HL-60/S4 treated with retinoic acid at 250 ng/mL for 4 days and 3 days (cell line): Measurements from ENCODE around the gene RRP9.
"Not testable (repeated sequence)": the region's sequence is repeated elsewhere in the genome, so short reads cannot be mapped to it uniquely, and the experiment has no call there.

ENCODE experiments used
- in situ Hi-C: fragments of 300-500 bp; cut with MboI; formaldehyde crosslinking; loops from 2 replicates; pipeline ENCODE4 v1.7.0; 2022; ENCODE audit warnings: low sequenced_read_pairs

RRP9 gene

GRCh38 chr3:51942603-51943450 lies 1.1 kb upstream of the RRP9 start:
- in situ Hi-C loops, result no loop called here

- in situ Hi-C loops, result no loop called here
Observed at GRCh38 chr3:51941463-51941797, 274 bp downstream of the RRP9 start.

GRCh38 chr3:51940648-51941462 lies 849 bp downstream of the RRP9 start:
- in situ Hi-C loops, result no loop called here

- in situ Hi-C loops, result no loop called here
Observed at GRCh38 chr3:51938780-51939425, 2.8 kb downstream of the RRP9 start.

- in situ Hi-C loops, result no loop called here
Observed at GRCh38 chr3:51937611-51938450, 3.9 kb downstream of the RRP9 start.

- in situ Hi-C loops, result no loop called here
Observed at GRCh38 chr3:51937014-51937413, 4.7 kb downstream of the RRP9 start.

- in situ Hi-C loops, result no loop called here
Observed at GRCh38 chr3:51935886-51936755, 5.6 kb downstream of the RRP9 start.

- in situ Hi-C loops, result no loop called here
Observed at GRCh38 chr3:51934991-51935885, 6.5 kb downstream of the RRP9 start.

GRCh38 chr3:51934139-51934850 lies 7.4 kb downstream of the RRP9 start:
- in situ Hi-C loops, result no loop called here

- in situ Hi-C loops, result no loop called here
Observed at GRCh38 chr3:51933471-51934138, 8.1 kb downstream of the RRP9 start.

GRCh38 chr3:51932471-51933370 lies 9.0 kb downstream of the RRP9 start:
- in situ Hi-C loops, result no loop called here

- in situ Hi-C loops, result no loop called here
Observed at GRCh38 chr3:51931756-51932155, 9.9 kb downstream of the RRP9 start.

- in situ Hi-C loops, result no loop called here
Observed at GRCh38 chr3:51930439-51930838, 11.3 kb downstream of the RRP9 start.

- in situ Hi-C loops, result no loop called here
Observed at GRCh38 chr3:51929420-51930003, 12.2 kb downstream of the RRP9 start.

- in situ Hi-C loops, result not testable (repeated sequence)
Observed at GRCh38 chr3:51928981-51929380, 12.7 kb downstream of the RRP9 start.

- in situ Hi-C loops, result no loop called here
Observed at GRCh38 chr3:51928438-51928837, 13.3 kb downstream of the RRP9 start.
